Thoracic aorta (tissue), 2 donors: ENCODE measurements around the gene PACS1. TPM values are rescaled to one million over a fixed set of nuclear protein-coding genes. Genes with fewer than 3 reads are reported as not detected.
A peak's percentile ranks its signal among the peaks of the same experiment; 100 is the strongest.

Experiments used
- ATAC-seq: fragments of 150-250 bp; one replicate; pipeline ENCODE4 v1.8.0; 2017; ENCODE audit warnings: low read depth; ENCODE audit not compliant: insufficient number of reproducible peaks, low FRiP score
- DNase-seq: peaks from one replicate; pipeline ENCODE4 v3.0.0-alpha.2; 2020; ENCODE audit warnings: low spot score
- H3K27ac ChIP-seq, 2 donors: fragments of 200-600 bp; sonication (generic); 1 replicate in 1 of 2; 2 replicates in 1 of 2; pipeline ENCODE4 v1.5.1; 2016; ENCODE audit warnings: mild to moderate bottlenecking in 2 of 2, moderate library complexity in 2 of 2
- H3K27me3 ChIP-seq: fragments of 200-600 bp; sonication (generic); replicated peaks from 2 replicates; pipeline ENCODE4 v1.6.0; 2016; ENCODE audit warnings: mild to moderate bottlenecking; ENCODE audit not compliant: insufficient read depth
- H3K36me3 ChIP-seq: fragments of 200-600 bp; sonication (generic); one replicate; pipeline ENCODE4 v1.5.1; 2016
- H3K4me1 ChIP-seq, 2 donors: fragments of 200-600 bp; sonication (generic); 1 replicate in 1 of 2; 2 replicates in 1 of 2; pipeline versions ENCODE4 v1.5.1 to v1.6.0; 2016; ENCODE audit warnings: low read depth in 2 of 2, mild to moderate bottlenecking in 1 of 2; ENCODE audit not compliant: control insufficient read depth in 1 of 2
- H3K4me3 ChIP-seq: fragments of 200-600 bp; sonication (generic); 2 replicates; pipeline ENCODE4 v1.5.1; 2016; ENCODE audit warnings: mild to moderate bottlenecking
- H3K9me3 ChIP-seq: fragments of 200-600 bp; sonication (generic); 2 replicates; pipeline ENCODE4 v1.5.1; 2016
- total RNA-seq, 2 donors: library from RNA; depleted of rRNA; stranded (reverse); fragments of >200 nt; gene quantifications; one replicate each; pipeline versions ENCODE4 v1.1.0 to v1.2.3, GENCODE V29; 2016
- TF ChIP-seq, protein P1 (sequence below): fragments of 200-600 bp; sonication (generic); IDR thresholded peaks from one replicate; pipeline ENCODE4 v1.5.1; 2019; ENCODE audit warnings: antibody characterized with exemption

Gene PACS1
- total RNA-seq, 2 donors from 2014 or later: 82.9 to 112 TPM

DNA sequence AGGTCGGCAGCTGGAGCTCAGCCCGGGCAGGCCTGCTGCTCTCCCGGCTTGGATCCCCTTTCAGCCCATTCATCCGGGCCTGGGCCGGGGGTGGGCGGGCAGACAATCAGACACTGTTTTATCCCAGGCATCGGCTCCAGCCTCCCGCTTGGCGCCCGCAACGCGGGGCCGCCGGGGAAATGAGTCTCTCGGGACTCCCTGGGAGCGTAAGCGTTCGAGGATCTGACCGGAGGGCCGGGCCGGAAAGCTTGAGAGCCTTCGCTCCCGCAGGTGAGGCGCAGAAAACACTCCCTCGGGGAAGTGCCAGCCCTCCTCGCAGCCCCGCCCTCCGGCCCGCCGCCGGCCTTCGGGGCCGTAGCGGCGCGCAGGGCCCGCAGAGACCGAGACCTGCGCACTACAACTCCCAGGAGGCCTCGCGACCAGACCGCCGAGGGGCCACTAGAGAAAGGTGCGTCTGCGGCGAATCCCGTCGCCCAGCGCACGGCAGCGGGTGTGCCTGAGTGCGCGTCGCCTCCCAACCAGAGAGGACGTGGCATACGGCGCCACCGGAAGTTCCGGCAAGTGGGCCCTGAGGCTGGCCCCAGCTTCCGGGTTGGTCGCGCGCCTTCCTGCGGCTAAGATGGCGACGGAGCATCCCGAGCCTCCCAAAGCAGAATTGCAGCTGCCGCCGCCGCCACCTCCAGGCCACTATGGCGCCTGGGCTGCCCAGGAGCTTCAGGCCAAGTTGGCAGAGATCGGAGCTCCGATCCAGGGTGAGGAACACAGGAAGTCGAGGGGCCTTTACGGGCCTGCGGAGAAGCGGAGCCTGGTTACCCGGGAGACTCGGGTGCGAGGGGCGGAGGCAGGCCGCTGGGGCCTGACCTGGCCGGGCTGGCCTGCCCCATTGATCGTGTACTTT lies 18.1 kb upstream of the PACS1 start, which contains the start of gene SF3B2:
TSS of gene SF3B2 (plus strand) at position 599 of the 898 bp plus-strand sequence. CDS start at position 620, 21 bp downstream.
- H3K4me1 ChIP-seq: peaks cover 14 to 34% of the 10 kb centered on the region in 2 donors
- H3K27ac ChIP-seq: peak within 1 kb of the TSS; percentile 74 to 83
- DNase-seq (peak; percentile 88), ATAC-seq (peak; percentile 80)
- no peaks in the 10 kb centered on the region for H3K9me3 ChIP-seq
- H3K27me3 ChIP-seq: no peaks in the 10 kb centered on the region
- TF ChIP-seq, protein P1, sequence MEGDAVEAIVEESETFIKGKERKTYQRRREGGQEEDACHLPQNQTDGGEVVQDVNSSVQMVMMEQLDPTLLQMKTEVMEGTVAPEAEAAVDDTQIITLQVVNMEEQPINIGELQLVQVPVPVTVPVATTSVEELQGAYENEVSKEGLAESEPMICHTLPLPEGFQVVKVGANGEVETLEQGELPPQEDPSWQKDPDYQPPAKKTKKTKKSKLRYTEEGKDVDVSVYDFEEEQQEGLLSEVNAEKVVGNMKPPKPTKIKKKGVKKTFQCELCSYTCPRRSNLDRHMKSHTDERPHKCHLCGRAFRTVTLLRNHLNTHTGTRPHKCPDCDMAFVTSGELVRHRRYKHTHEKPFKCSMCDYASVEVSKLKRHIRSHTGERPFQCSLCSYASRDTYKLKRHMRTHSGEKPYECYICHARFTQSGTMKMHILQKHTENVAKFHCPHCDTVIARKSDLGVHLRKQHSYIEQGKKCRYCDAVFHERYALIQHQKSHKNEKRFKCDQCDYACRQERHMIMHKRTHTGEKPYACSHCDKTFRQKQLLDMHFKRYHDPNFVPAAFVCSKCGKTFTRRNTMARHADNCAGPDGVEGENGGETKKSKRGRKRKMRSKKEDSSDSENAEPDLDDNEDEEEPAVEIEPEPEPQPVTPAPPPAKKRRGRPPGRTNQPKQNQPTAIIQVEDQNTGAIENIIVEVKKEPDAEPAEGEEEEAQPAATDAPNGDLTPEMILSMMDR: no peak
- H3K36me3 ChIP-seq: peaks cover 26% of the 10 kb centered on the region
- peak within 1 kb of the TSS; percentile 96 for H3K4me3 ChIP-seq

DNA sequence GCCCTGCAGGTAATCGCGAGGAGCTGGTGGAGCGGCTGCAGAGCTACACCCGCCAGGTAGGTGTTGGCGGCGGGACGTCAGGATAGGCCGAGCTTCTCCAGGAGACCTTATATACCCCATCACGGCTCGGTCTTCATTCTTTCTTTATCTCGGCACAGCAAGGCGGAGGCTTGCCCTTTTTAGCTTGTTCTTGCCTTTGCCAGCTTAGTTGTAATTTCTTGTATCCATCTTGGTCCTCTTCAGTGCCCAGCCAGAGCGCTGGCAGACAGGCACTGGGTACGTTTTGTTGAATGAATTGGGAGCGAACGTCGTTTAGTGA lies 17.4 kb upstream of the PACS1 start:
- H3K4me1 ChIP-seq: peaks cover 14 to 33% of the 10 kb centered on the region in 2 donors
- TF ChIP-seq, protein P1: no peak
- peak overlapping the region; percentile 69 to 83 for H3K27ac ChIP-seq
- H3K9me3 ChIP-seq: no peaks in the 10 kb centered on the region
- H3K36me3 ChIP-seq: peaks cover 32% of the 10 kb centered on the region
- ATAC-seq (no peak), DNase-seq (no peak)
- H3K4me3 ChIP-seq: peak overlapping the region; percentile 96
- no peaks in the 10 kb centered on the region for H3K27me3 ChIP-seq

DNA sequence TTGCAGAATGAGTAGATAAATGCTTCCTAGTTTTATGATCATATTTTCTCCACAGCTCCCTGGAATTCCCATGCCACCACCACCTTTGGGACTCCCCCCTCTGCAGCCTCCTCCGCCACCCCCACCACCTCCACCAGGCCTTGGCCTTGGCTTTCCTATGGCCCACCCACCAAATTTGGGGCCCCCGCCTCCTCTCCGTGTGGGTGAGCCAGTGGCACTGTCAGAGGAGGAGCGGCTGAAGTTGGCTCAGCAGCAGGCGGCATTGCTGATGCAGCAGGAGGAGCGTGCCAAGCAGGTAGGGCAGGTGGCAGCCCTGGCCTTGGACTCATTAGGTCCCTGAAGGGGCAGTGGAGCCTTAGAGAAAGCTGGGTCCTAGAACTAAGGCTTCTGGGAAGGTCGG lies 15.1 kb upstream of the PACS1 start:
- TF ChIP-seq, protein P1: no peak
- no peaks in the 10 kb centered on the region for H3K9me3 ChIP-seq
- H3K36me3 ChIP-seq: peaks cover 56% of the 10 kb centered on the region
- no peak overlapping the region for H3K27ac ChIP-seq
- no peak overlapping the region for H3K4me3 ChIP-seq
- no peak for DNase-seq
- no peaks in the 10 kb centered on the region for H3K27me3 ChIP-seq
- H3K4me1 ChIP-seq: peaks cover 14 to 18% of the 10 kb centered on the region in 2 donors
- ATAC-seq: no peak

DNA sequence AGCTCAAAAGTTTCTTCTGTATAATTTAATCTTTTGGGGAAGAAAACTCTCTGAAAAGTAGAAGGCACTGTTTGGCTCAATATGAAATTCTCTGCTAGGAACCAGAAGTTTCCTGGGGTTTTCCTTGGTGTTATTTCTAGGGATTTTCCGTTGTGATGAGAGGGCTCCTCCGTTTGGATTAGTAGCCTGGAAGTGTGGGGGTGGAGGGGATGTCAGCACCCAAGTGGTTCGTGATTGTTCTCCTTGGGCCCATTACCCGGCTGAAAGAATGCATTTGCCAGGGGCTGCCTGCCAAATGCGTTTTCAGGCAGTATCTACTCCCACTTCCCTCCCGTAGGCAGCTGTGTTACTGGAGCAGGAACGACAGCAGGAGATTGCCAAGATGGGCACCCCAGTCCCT lies 13.6 kb upstream of the PACS1 start:
- ATAC-seq (no peak), DNase-seq (no peak)
- no peaks in the 10 kb centered on the region for H3K9me3 ChIP-seq
- H3K36me3 ChIP-seq: peaks cover 71% of the 10 kb centered on the region
- no peak overlapping the region for H3K27ac ChIP-seq
- H3K4me3 ChIP-seq: no peak overlapping the region
- H3K4me1 ChIP-seq: peaks cover 9 to 13% of the 10 kb centered on the region in 2 donors
- TF ChIP-seq, protein P1: no peak
- no peaks in the 10 kb centered on the region for H3K27me3 ChIP-seq

DNA sequence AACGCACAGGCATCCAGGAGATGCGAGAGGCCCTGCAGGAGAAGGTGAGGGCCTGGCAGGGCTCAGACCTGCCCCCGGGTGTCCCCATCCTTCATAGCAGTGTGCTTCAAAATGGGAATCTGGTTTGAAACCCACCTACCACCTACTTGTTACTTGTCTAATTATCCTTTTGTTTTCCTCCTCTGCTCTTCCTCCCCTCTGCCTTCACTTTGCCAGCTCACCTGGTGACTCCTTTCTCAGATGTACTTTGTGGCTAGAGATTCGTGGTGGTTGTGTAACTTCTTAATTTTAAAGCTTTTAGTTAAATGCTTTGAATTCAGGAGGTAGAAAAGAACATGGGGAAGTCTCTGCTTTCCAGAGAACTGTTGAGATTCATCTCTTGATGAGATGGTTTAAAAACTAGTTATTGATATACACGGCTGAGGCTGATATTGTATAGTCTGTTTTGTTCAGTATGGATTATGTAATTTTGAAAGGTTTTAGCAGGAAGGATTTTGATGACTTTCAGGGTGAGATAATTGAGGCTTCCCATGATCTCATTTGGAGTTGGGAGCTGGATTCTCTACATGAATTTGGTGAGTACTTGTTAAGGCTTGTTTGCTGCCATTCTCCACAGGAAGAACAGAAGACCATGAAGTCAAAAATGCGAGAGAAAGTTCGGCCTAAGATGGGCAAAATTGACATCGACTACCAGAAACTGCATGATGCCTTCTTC lies 9.9 kb upstream of the PACS1 start:
- DNase-seq (no peak), ATAC-seq (no peak)
- no peaks in the 10 kb centered on the region for H3K9me3 ChIP-seq
- no peaks in the 10 kb centered on the region for H3K27me3 ChIP-seq
- H3K27ac ChIP-seq: no peak overlapping the region
- no peak overlapping the region for H3K4me3 ChIP-seq
- TF ChIP-seq, protein P1: no peak
- no peaks in the 10 kb centered on the region for H3K4me1 ChIP-seq
- H3K36me3 ChIP-seq: peaks cover 83% of the 10 kb centered on the region
